ENCODE data around the gene SMIM8.

DNA sequence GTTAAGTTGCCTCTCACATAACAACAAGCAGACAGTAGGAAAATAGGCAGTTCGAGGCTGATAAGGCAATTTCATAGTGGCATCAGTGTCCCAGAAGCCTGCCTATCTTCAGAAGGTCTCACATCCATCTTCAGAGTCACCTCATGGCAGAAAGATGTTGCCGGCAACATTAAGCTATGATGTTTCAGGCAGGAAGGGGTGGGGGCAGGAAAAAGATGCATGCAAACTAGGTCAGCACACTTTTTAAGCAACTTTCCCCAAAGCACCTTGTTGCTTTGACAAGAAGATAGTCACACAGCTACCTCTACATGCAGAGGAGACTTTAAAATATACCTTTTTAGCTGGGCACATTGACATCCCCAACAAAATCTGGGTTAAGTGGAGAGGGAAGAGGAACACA, 43.2 kb upstream of the SMIM8 start:
- TF ChIP-seq, protein P1, sequence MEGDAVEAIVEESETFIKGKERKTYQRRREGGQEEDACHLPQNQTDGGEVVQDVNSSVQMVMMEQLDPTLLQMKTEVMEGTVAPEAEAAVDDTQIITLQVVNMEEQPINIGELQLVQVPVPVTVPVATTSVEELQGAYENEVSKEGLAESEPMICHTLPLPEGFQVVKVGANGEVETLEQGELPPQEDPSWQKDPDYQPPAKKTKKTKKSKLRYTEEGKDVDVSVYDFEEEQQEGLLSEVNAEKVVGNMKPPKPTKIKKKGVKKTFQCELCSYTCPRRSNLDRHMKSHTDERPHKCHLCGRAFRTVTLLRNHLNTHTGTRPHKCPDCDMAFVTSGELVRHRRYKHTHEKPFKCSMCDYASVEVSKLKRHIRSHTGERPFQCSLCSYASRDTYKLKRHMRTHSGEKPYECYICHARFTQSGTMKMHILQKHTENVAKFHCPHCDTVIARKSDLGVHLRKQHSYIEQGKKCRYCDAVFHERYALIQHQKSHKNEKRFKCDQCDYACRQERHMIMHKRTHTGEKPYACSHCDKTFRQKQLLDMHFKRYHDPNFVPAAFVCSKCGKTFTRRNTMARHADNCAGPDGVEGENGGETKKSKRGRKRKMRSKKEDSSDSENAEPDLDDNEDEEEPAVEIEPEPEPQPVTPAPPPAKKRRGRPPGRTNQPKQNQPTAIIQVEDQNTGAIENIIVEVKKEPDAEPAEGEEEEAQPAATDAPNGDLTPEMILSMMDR (conservative IDR thresholded peaks at IDR 0.05; ENCODE audit: low read depth in 2 of 2), result no peak
- TF ChIP-seq POLR2AphosphoS5 (IDR thresholded peaks at IDR 0.05; ENCODE audit: low read depth) (no peak), JUNB (IDR thresholded peaks at IDR 0.05; ENCODE audit: unreplicated experiment) (no peak), STAT1 (IDR thresholded peaks at IDR 0.05; ENCODE audit: unreplicated experiment) (no peak), EZH2 (IDR thresholded peaks at IDR 0.05; ENCODE audit: low read depth, unreplicated experiment) (no peak), ZNF114 (CRISPR knock-in tag; IDR thresholded peaks at IDR 0.05) (no peak), EZH2phosphoT487 (IDR thresholded peaks at IDR 0.05; ENCODE audit: unreplicated experiment) (no peak)
- TF ChIP-seq, protein P2, sequence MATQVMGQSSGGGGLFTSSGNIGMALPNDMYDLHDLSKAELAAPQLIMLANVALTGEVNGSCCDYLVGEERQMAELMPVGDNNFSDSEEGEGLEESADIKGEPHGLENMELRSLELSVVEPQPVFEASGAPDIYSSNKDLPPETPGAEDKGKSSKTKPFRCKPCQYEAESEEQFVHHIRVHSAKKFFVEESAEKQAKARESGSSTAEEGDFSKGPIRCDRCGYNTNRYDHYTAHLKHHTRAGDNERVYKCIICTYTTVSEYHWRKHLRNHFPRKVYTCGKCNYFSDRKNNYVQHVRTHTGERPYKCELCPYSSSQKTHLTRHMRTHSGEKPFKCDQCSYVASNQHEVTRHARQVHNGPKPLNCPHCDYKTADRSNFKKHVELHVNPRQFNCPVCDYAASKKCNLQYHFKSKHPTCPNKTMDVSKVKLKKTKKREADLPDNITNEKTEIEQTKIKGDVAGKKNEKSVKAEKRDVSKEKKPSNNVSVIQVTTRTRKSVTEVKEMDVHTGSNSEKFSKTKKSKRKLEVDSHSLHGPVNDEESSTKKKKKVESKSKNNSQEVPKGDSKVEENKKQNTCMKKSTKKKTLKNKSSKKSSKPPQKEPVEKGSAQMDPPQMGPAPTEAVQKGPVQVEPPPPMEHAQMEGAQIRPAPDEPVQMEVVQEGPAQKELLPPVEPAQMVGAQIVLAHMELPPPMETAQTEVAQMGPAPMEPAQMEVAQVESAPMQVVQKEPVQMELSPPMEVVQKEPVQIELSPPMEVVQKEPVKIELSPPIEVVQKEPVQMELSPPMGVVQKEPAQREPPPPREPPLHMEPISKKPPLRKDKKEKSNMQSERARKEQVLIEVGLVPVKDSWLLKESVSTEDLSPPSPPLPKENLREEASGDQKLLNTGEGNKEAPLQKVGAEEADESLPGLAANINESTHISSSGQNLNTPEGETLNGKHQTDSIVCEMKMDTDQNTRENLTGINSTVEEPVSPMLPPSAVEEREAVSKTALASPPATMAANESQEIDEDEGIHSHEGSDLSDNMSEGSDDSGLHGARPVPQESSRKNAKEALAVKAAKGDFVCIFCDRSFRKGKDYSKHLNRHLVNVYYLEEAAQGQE (IDR thresholded peaks at IDR 0.05; ENCODE audit: unreplicated experiment), result no peak

Data from GM23338 (cell line).